Measurements from ENCODE around the gene MGRN1. TPM values are rescaled to one million over a fixed set of nuclear protein-coding genes. Genes with fewer than 3 reads are reported as not detected.
A peak's percentile ranks its signal among the peaks of the same experiment; 100 is the strongest.

The MGRN1 gene
- total RNA-seq, 1 donor from 2014 or later: 16.2 TPM

DNA sequence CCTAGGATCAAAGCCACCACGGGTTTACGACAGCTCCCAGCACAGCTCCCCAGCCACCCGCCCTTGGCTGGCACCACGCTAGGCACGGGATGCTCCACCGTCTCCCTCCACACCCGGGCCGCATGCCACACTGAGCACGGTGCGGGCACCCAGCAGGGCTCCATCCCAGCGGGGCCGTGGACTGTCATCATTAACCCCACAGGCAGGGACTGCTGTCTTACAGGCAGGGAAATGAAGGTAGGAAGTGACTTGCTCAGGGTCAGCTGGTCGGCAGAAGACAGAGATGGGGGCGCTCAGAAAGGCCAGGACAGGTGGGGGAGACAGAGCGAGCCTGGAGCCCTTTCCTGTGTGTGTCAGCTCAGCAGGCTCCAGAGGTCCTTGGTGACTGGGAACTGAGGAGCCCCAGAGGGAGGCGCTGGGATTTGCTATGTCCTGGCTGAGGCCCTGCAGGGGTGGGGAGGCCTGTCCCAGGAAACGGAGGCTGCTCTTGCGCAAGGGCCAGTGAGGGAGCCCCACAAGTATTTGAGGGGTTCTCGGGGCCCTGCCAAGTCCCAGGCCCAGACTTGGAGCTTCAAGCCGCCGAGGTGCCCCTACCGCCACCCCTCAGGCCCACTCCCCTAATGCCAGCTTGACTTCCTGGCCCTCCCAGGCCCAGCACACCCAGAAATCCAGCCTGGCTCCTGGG is 13.1 kb upstream of the MGRN1 start:
- no peak overlapping the region for H3K27ac ChIP-seq (ENCODE audit: low read depth, low read length)
- H3K36me3 ChIP-seq (ENCODE audit: control insufficient read depth in 3 of 3, insufficient read depth in 3 of 3, low read length in 3 of 3): peaks cover 7 to 15% (median 15%) of the 10 kb centered on the region in 3 donors
- H3K4me1 ChIP-seq (ENCODE audit: control insufficient read depth in 3 of 3, insufficient read depth in 3 of 3, low read length in 3 of 3): peaks cover 27 to 36% (median 32%) of the 10 kb centered on the region in 3 donors
- H3K27me3 ChIP-seq (ENCODE audit: control insufficient read depth in 3 of 3, insufficient read depth in 3 of 3, low read length in 3 of 3): no peaks in the 10 kb centered on the region
- H3K9me3 ChIP-seq (ENCODE audit: control insufficient read depth in 3 of 3, low read length in 3 of 3): no peaks in the 10 kb centered on the region
- no peak overlapping the region for H3K4me3 ChIP-seq (ENCODE audit: low read length in 3 of 3)
- no peak overlapping the region for H3K9ac ChIP-seq (ENCODE audit: low read depth in 1 of 3, low read length in 3 of 3)

DNA sequence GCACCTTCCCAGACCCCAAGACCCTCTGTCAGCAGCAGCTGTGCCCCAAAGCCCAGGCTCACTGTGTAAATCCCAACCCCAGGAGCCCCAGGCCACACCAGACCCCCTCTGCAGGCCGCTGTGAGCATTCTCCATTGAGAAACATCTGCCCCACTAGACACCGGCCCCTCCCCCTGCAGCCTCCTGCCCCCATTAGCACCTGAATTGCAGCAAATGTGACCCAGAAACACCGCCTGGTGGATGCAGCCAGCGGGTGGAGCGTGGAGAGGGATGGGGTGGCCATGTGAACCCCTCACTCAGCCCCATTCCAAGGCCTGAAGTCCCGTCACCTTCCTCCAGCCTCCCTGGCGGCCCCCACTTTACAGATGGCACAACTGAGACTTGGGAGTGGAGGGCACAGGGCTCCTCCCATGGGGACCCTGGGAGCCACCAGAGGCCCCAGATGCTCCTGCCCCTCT is 12.1 kb upstream of the MGRN1 start:
- peaks cover 7 to 15% (median 13%) of the 10 kb centered on the region in 3 donors for H3K36me3 ChIP-seq (ENCODE audit: control insufficient read depth in 3 of 3, insufficient read depth in 3 of 3, low read length in 3 of 3)
- no peaks in the 10 kb centered on the region for H3K9me3 ChIP-seq (ENCODE audit: control insufficient read depth in 3 of 3, low read length in 3 of 3)
- peak overlapping the region in 2 of 3 donors; percentile 13 to 94 for H3K4me3 ChIP-seq (ENCODE audit: low read length in 3 of 3)
- peaks cover 33 to 42% (median 40%) of the 10 kb centered on the region in 3 donors for H3K4me1 ChIP-seq (ENCODE audit: control insufficient read depth in 3 of 3, insufficient read depth in 3 of 3, low read length in 3 of 3)
- H3K27me3 ChIP-seq (ENCODE audit: control insufficient read depth in 3 of 3, insufficient read depth in 3 of 3, low read length in 3 of 3): no peaks in the 10 kb centered on the region
- H3K27ac ChIP-seq (ENCODE audit: low read depth, low read length): no peak overlapping the region
- peak overlapping the region in 1 of 3 donors; percentile 94 for H3K9ac ChIP-seq (ENCODE audit: low read depth in 1 of 3, low read length in 3 of 3)

DNA sequence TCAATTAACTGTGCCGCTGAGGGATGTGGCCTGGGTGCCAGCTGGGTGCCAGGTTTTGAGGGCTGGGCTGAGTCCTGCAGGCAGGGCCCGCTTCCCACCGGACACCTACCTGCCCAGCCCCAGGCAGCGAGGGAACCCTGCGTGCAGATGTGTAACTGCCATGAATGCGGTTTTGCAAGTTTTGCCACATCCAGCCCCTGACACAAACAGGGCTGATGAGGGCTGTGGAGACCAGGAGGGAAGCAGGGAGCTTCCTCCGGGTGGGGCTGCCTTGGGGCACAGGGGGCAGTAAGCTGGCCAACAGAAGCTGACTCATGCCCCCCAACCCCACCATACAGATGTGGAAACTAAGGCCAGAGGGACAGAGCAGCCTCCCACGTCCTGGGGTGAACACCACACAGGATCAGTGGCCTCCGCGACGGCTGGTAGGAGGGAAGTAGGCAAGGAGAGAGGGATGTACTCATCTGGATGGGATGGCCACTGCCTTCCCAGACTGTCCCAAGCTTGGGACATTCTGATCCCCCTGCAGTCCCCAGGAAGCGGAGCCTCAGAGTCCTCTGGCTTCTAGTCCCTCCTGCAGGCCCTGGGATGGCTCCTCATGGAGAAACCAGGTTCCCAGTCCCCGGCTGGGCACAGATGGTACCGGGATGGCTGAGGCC is 11.5 kb upstream of the MGRN1 start:
- no peak overlapping the region for H3K27ac ChIP-seq (ENCODE audit: low read depth, low read length)

DNA sequence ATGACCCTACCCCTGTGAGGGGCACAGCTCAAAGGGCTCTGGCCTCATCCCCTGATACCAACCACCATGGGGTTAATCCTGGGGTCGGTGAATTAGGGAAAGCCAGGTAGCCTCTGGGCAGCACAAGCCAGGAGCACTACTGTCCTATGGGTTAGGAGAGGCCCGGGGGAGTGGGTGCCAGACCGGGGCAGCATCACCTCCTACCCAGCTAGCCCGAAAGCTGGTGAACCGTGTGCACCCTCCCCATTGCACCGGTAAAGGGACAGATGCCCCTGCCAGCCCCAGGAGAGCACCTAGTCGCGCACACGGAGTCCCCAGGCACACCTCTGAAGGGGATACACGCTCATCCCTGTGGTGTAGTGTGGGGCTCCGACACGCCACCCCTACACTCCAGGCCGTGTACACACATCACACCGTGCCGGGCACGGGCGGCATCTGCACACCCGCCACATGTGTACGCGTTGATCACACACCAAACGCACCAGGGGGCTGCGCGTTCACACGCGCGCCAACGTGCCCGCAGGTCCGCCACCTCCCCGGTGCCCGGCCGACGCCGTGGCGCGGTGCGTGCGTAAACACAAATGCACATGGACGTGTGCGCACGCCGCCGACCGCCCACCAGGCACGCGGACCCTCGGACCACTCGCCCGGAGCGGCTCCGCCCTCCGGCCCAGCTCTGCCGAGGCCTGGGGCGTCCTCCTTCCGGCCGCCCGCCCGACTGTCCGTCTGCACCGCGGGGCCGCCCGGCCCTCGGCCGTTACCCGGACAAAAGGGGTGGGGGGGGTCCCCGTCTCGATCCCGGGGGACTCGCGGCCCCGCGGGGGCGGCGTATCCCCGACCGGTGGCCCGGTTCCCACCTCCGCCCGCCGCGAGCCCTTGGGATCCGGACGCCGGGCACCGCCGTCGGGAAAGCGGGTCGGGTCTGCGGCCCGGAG is 10.7 kb upstream of the MGRN1 start:
- Histone ChIP-seq H3K36me3 (ENCODE audit: control insufficient read depth in 3 of 3, insufficient read depth in 3 of 3, low read length in 3 of 3) (peaks cover 0 to 2% (median 0%) of the 10 kb centered on the region in 3 donors), H3K4me3 (ENCODE audit: low read length in 3 of 3) (peak overlapping the region; percentile 82 to 94 (median 85)), H3K27me3 (ENCODE audit: control insufficient read depth in 3 of 3, insufficient read depth in 3 of 3, low read length in 3 of 3) (no peaks in the 10 kb centered on the region), H3K27ac (ENCODE audit: low read depth, low read length) (peak overlapping the region; percentile 97), H3K9ac (ENCODE audit: low read depth in 1 of 3, low read length in 3 of 3) (peak overlapping the region; percentile 83 to 94 (median 83)), H3K9me3 (ENCODE audit: control insufficient read depth in 3 of 3, low read length in 3 of 3) (no peaks in the 10 kb centered on the region), H3K4me1 (ENCODE audit: control insufficient read depth in 3 of 3, insufficient read depth in 3 of 3, low read length in 3 of 3) (peaks cover 42 to 54% (median 53%) of the 10 kb centered on the region in 3 donors)

More for the DNA sequence above, 11.5 kb upstream of the MGRN1 start:
- H3K9ac ChIP-seq (ENCODE audit: low read depth in 1 of 3, low read length in 3 of 3): peak overlapping the region; percentile 83 to 94 (median 83)
- peaks cover 35 to 47% (median 46%) of the 10 kb centered on the region in 3 donors for H3K4me1 ChIP-seq (ENCODE audit: control insufficient read depth in 3 of 3, insufficient read depth in 3 of 3, low read length in 3 of 3)
- H3K9me3 ChIP-seq (ENCODE audit: control insufficient read depth in 3 of 3, low read length in 3 of 3): no peaks in the 10 kb centered on the region
- H3K4me3 ChIP-seq (ENCODE audit: low read length in 3 of 3): peak overlapping the region; percentile 82 to 94 (median 85)
- no peaks in the 10 kb centered on the region for H3K27me3 ChIP-seq (ENCODE audit: control insufficient read depth in 3 of 3, insufficient read depth in 3 of 3, low read length in 3 of 3)
- peaks cover 2 to 9% (median 7%) of the 10 kb centered on the region in 3 donors for H3K36me3 ChIP-seq (ENCODE audit: control insufficient read depth in 3 of 3, insufficient read depth in 3 of 3, low read length in 3 of 3)

DNA sequence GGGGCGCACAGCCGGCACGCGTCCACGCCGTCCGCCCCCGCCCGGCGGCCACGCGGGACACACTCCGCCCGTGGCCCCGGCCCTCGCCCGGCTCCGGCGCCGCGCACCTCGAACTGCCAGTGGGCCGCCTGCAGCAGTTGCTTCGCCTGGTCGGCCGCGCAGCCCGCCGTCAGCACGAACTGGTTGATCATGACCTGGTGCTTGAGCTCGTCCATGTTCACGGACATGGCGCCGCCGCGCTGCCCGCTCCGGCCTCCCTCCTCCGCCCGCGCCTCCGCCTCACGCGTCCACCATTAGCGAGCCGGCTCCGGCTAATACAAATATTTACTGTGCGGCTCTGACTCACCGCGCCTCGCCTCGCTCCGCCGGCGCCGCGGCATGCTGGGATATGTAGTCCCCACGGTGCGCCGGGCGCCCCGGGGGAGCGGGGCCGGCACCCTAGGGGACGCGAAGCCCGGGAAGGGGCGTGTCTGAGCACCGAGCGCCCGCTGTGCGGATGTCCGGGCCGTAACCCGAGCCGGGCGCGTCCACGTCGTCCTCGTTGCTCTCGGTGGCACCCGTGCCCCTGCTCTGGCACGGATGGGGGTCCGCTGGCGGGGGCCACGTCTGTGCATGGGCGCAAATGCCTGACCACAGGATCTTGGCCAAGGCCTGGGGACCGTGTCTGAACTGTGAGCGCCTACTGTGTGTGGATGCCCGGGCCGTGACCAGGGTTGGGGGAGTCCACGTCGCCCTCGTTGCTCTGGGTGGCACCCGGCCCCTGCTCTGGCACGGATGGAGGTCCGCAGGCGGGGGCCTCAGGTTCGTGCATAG is 9.8 kb upstream of the MGRN1 start, which contains the start of gene UBALD1:
UBALD1 (minus strand) TSS at position 318 of the 813 bp plus-strand sequence; CDS start at position 227, 91 bp downstream.
- peaks cover 42 to 57% (median 57%) of the 10 kb centered on the region in 3 donors for H3K4me1 ChIP-seq (ENCODE audit: control insufficient read depth in 3 of 3, insufficient read depth in 3 of 3, low read length in 3 of 3)

DNA sequence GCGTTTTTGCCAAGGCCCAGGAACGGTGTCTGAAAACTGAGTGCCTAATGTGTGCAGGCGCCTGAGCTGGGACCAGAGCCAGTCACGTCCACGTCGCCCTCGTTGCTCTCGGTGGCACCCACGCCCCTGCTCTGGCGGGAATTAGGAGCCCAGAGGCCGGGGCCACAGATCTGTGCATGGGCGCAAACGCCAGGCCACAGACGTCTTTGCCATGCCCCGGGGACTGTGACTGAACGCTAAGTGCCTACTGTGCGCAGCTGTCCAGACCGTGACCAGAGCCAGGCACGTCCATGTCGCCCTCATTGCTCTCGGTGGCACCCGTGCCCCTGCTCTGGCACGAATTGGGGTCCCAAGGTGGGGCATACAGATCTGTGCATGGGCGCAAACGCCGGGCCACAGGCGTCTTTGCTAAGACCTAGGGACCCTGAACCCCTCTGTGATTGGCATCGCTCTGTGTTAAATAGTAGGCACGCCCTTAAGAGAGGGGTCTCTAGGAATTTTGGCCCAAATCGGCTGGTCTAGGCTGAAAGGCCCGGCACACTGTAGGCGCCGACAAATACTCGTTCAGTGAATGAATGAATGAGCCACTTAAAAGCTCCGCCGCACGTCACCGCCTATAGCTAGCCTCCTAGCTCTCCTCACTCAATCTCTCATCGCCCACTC is 9.1 kb upstream of the MGRN1 start:
- Histone ChIP-seq H3K4me1 (ENCODE audit: control insufficient read depth in 3 of 3, insufficient read depth in 3 of 3, low read length in 3 of 3) (peaks cover 42 to 57% (median 57%) of the 10 kb centered on the region in 3 donors), H3K27me3 (ENCODE audit: control insufficient read depth in 3 of 3, insufficient read depth in 3 of 3, low read length in 3 of 3) (no peaks in the 10 kb centered on the region), H3K9ac (ENCODE audit: low read depth in 1 of 3, low read length in 3 of 3) (peak overlapping the region; percentile 83 to 94 (median 83)), H3K27ac (ENCODE audit: low read depth, low read length) (peak overlapping the region; percentile 97), H3K4me3 (ENCODE audit: low read length in 3 of 3) (peak overlapping the region; percentile 75 to 94 (median 85)), H3K36me3 (ENCODE audit: control insufficient read depth in 3 of 3, insufficient read depth in 3 of 3, low read length in 3 of 3) (no peaks in the 10 kb centered on the region), H3K9me3 (ENCODE audit: control insufficient read depth in 3 of 3, low read length in 3 of 3) (no peaks in the 10 kb centered on the region)

More for the DNA sequence above, 9.8 kb upstream of the MGRN1 start, which contains the start of gene UBALD1:
- peak within 1 kb of the TSS; percentile 82 to 94 (median 85) for H3K4me3 ChIP-seq (ENCODE audit: low read length in 3 of 3)
- no peaks in the 10 kb centered on the region for H3K9me3 ChIP-seq (ENCODE audit: control insufficient read depth in 3 of 3, low read length in 3 of 3)
- peak within 1 kb of the TSS; percentile 97 for H3K27ac ChIP-seq (ENCODE audit: low read depth, low read length)
- H3K27me3 ChIP-seq (ENCODE audit: control insufficient read depth in 3 of 3, insufficient read depth in 3 of 3, low read length in 3 of 3): no peaks in the 10 kb centered on the region
- peak within 1 kb of the TSS; percentile 83 to 94 (median 83) for H3K9ac ChIP-seq (ENCODE audit: low read depth in 1 of 3, low read length in 3 of 3)
- H3K36me3 ChIP-seq (ENCODE audit: control insufficient read depth in 3 of 3, insufficient read depth in 3 of 3, low read length in 3 of 3): no peaks in the 10 kb centered on the region

DNA sequence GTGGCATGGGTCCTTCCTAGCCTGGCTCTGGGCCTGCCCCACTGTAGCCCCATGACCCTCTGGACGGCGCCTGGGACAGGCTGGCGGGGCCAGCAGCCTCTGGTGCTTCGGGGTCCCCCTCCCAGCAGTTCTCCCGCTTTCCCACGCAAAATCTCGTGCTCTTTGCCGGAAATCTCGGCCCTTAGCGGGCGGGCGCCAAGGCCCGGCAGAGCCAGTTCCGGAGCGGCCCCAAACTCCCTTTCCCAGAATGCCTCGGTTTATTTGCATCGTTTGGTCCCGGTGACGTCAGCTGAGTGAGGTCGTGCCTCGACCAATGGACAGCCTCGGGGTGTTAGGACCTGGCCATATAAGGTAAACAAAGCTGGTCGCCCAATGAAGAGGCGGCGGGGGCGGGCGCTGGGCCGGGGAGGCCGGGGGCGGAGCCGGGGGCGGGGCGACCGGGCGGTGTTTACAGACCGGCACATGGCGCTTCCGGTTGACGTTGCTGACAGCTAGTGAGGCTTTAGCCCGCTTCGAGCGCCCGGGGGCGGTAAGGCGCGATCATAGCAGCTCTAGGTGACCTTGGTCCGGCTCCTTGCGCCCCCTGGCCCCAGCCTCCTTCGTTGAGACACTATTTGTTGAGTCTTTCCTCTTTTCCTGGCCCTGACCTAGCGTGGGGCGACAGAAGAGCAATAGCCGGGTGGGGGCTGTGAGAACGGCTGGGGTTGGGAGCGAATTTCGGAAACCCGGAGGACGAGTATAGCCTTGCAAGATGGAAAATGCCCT is 8.4 kb upstream of the MGRN1 start:
- H3K9ac ChIP-seq (ENCODE audit: low read depth in 1 of 3, low read length in 3 of 3): peak overlapping the region; percentile 94 to 100 (median 99)
- H3K4me3 ChIP-seq (ENCODE audit: low read length in 3 of 3): peak overlapping the region; percentile 77 to 94 (median 85)
- H3K27ac ChIP-seq (ENCODE audit: low read depth, low read length): peak overlapping the region; percentile 100
- no peaks in the 10 kb centered on the region for H3K36me3 ChIP-seq (ENCODE audit: control insufficient read depth in 3 of 3, insufficient read depth in 3 of 3, low read length in 3 of 3)
- H3K4me1 ChIP-seq (ENCODE audit: control insufficient read depth in 3 of 3, insufficient read depth in 3 of 3, low read length in 3 of 3): peaks cover 42 to 57% (median 55%) of the 10 kb centered on the region in 3 donors
- H3K27me3 ChIP-seq (ENCODE audit: control insufficient read depth in 3 of 3, insufficient read depth in 3 of 3, low read length in 3 of 3): no peaks in the 10 kb centered on the region
- no peaks in the 10 kb centered on the region for H3K9me3 ChIP-seq (ENCODE audit: control insufficient read depth in 3 of 3, low read length in 3 of 3)

DNA sequence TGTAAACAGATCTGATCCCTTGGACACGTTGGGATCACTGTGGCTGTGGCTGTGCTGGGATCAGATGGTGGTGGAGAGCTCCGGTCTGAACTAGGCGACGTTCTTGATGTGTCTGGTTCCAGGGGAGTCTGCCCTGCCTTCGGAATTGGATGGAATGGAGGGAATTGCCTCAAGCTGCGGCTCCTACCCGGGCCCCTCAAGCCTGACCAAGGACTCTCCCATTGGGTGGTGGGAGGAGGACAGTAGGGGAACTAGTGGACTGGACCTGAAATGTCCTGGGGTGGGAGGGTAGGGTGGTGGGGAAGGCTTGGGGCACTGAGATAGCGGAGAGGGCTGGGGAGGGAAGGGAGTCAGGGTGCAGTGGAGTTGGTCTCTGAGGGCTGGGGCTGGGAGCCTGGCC is 6.7 kb upstream of the MGRN1 start:
- H3K9me3 ChIP-seq (ENCODE audit: control insufficient read depth in 3 of 3, low read length in 3 of 3): no peaks in the 10 kb centered on the region
- H3K27me3 ChIP-seq (ENCODE audit: control insufficient read depth in 3 of 3, insufficient read depth in 3 of 3, low read length in 3 of 3): no peaks in the 10 kb centered on the region
- H3K4me3 ChIP-seq (ENCODE audit: low read length in 3 of 3): peak overlapping the region in 2 of 3 donors; percentile 63 to 84
- H3K9ac ChIP-seq (ENCODE audit: low read depth in 1 of 3, low read length in 3 of 3): peak overlapping the region; percentile 3 to 100 (median 99)
- H3K4me1 ChIP-seq (ENCODE audit: control insufficient read depth in 3 of 3, insufficient read depth in 3 of 3, low read length in 3 of 3): peaks cover 36 to 50% (median 45%) of the 10 kb centered on the region in 3 donors
- H3K27ac ChIP-seq (ENCODE audit: low read depth, low read length): peak overlapping the region; percentile 100
- H3K36me3 ChIP-seq (ENCODE audit: control insufficient read depth in 3 of 3, insufficient read depth in 3 of 3, low read length in 3 of 3): no peaks in the 10 kb centered on the region

All from skeletal muscle tissue (tissue), 4 donors.